Trophoblast cell (in vitro differentiated cells and primary cell): ENCODE results near the gene RAPGEF2.

Source experiments
- DNase-seq, 2 donors: peaks; one replicate each; pipeline ENCODE4 v3.0.0-alpha.2; 2016
- H2AFZ ChIP-seq: 2 replicates; pipeline ENCODE4 v1.6.1; 2013; ENCODE audit warnings: low read length, moderate library complexity, mild to moderate bottlenecking; ENCODE audit not compliant: insufficient read depth, poor library complexity
- H2AK5ac ChIP-seq: 2 replicates; pipeline ENCODE4 v1.6.1; 2013; ENCODE audit warnings: mild to moderate bottlenecking, low read length
- H2BK120ac ChIP-seq: 2 replicates; pipeline ENCODE4 v1.6.1; 2013; ENCODE audit warnings: low read length, mild to moderate bottlenecking, moderate library complexity; ENCODE audit not compliant: insufficient read depth, poor library complexity
- H2BK12ac ChIP-seq: 2 replicates; pipeline ENCODE4 v1.6.1; 2013; ENCODE audit warnings: mild to moderate bottlenecking, low read length, moderate library complexity
- H2BK5ac ChIP-seq: 2 replicates; pipeline ENCODE4 v1.6.1; 2013; ENCODE audit warnings: low read length, low read depth, moderate library complexity, mild to moderate bottlenecking; ENCODE audit not compliant: poor library complexity
- H3K14ac ChIP-seq: 2 replicates; pipeline ENCODE4 v1.6.1; 2013; ENCODE audit warnings: mild to moderate bottlenecking, low read length
- H3K18ac ChIP-seq: 2 replicates; pipeline ENCODE4 v1.6.1; 2013; ENCODE audit warnings: mild to moderate bottlenecking, low read length
- H3K23ac ChIP-seq: 2 replicates; pipeline ENCODE4 v1.6.1; 2013; ENCODE audit warnings: low read length
- H3K27ac ChIP-seq: 2 replicates; pipeline ENCODE4 v1.5.1; 2013; ENCODE audit warnings: low read depth, mild to moderate bottlenecking, inconsistent platforms, low read length, moderate library complexity
- H3K27me3 ChIP-seq: 2 replicates; pipeline ENCODE4 v1.6.1; 2013; ENCODE audit warnings: inconsistent platforms, mild to moderate bottlenecking, low read length, moderate library complexity; ENCODE audit not compliant: insufficient read depth
- H3K36me3 ChIP-seq, 2 experiments: 1 replicate in 1 of 2; 2 replicates in 1 of 2; pipeline ENCODE4 v1.6.1; 2013; ENCODE audit warnings: low read length in 2 of 2, mild to moderate bottlenecking in 2 of 2, moderate library complexity in 1 of 2; ENCODE audit not compliant: insufficient read depth in 2 of 2, control insufficient read depth in 1 of 2
- H3K4ac ChIP-seq: 2 replicates; pipeline ENCODE4 v1.6.1; 2013; ENCODE audit warnings: low read depth, mild to moderate bottlenecking, low read length, moderate library complexity
- H3K4me1 ChIP-seq, 2 experiments: 1 replicate in 1 of 2; 2 replicates in 1 of 2; pipeline ENCODE4 v1.6.1; 2013; ENCODE audit warnings: low read length in 2 of 2, mild to moderate bottlenecking in 2 of 2, moderate library complexity in 1 of 2; ENCODE audit not compliant: insufficient read depth in 2 of 2, control insufficient read depth in 1 of 2
- H3K4me2 ChIP-seq: 2 replicates; pipeline ENCODE4 v1.6.1; 2013; ENCODE audit warnings: inconsistent platforms, mild to moderate bottlenecking, low read length, moderate library complexity
- H3K4me3 ChIP-seq: 2 replicates; pipeline ENCODE4 v1.5.1; 2013; ENCODE audit warnings: mild to moderate bottlenecking, low read depth, low read length, inconsistent platforms
- H3K79me1 ChIP-seq: one replicate; pipeline ENCODE4 v1.6.1; 2013; ENCODE audit warnings: low read length
- H3K79me2 ChIP-seq: 2 replicates; pipeline ENCODE4 v1.6.1; 2013; ENCODE audit warnings: low read length, mild to moderate bottlenecking; ENCODE audit not compliant: control insufficient read depth, insufficient read depth, poor library complexity
- H3K9ac ChIP-seq: 2 replicates; pipeline ENCODE4 v1.6.1; 2013; ENCODE audit warnings: mild to moderate bottlenecking, low read length
- H3K9me3 ChIP-seq: 2 replicates; pipeline ENCODE4 v1.6.1; 2013; ENCODE audit warnings: low read depth, mild to moderate bottlenecking, control low read depth, inconsistent platforms, low read length; ENCODE audit not compliant: insufficient read depth
- H4K12ac ChIP-seq: 2 replicates; pipeline ENCODE4 v1.6.1; 2013; ENCODE audit warnings: low read depth, mild to moderate bottlenecking, low read length, moderate library complexity
- H4K8ac ChIP-seq: 2 replicates; pipeline ENCODE4 v1.6.1; 2013; ENCODE audit warnings: low read depth, mild to moderate bottlenecking, low read length, moderate library complexity
- H4K91ac ChIP-seq: one replicate; pipeline ENCODE4 v1.6.1; 2013; ENCODE audit warnings: low read depth, mild to moderate bottlenecking, low read length, moderate library complexity
- WGBS: extraction: QIAGEN DNeasy Blood & Tissue Kit; methylation state at CpG from one replicate; pipeline ENCODE4 v1.1.7; 2013; ENCODE audit warnings: missing lambda C conversion rate; ENCODE audit not compliant: insufficient read length, insufficient coverage; ENCODE audit errors: extremely low coverage; 5-methylcytosine and 5-hydroxymethylcytosine counted together

Gene RAPGEF2

GRCh38 chr4:159145992-159146330 is 43.1 kb downstream of the RAPGEF2 start:
- WGBS: no CpG with 5 or more reads among the region's 1 CpG
- Histone ChIP-seq H3K4me2 (no peak overlapping the region), H2BK12ac (no peak overlapping the region)

GRCh38 chr4:159146488-159146887 is 43.6 kb downstream of the RAPGEF2 start:
- Histone ChIP-seq H3K79me2 (no peaks in the 10 kb centered on the region), H3K14ac (no peak overlapping the region), H4K8ac (no peak overlapping the region), H3K79me1 (no peaks in the 10 kb centered on the region), H3K36me3 (no peaks in the 10 kb centered on the region), H3K23ac (no peak overlapping the region), H4K91ac (no peak overlapping the region), H4K12ac (no peak overlapping the region), H2AK5ac (no peak overlapping the region), H3K4me1 (peaks cover 0 to 2% of the 10 kb centered on the region in 2 experiments), H3K9ac (no peak overlapping the region), H2BK12ac (no peak overlapping the region), H3K27me3 (no peaks in the 10 kb centered on the region), H2BK5ac (no peak overlapping the region), H3K4me2 (no peak overlapping the region), H3K9me3 (no peaks in the 10 kb centered on the region), H3K4me3 (no peak overlapping the region), H2BK120ac (no peak overlapping the region), H3K27ac (no peak overlapping the region), H3K4ac (no peak overlapping the region), H3K18ac (no peak overlapping the region), H2AFZ (no peak overlapping the region)
- DNase-seq: no peak

More at GRCh38 chr4:159145992-159146330, 43.1 kb downstream of the RAPGEF2 start:
- no peaks in the 10 kb centered on the region for H3K27me3 ChIP-seq
- DNase-seq: no peak
- no peak overlapping the region for H4K8ac ChIP-seq
- no peak overlapping the region for H2AFZ ChIP-seq
- H3K18ac ChIP-seq: no peak overlapping the region
- no peak overlapping the region for H2BK120ac ChIP-seq
- H3K4ac ChIP-seq: peak overlapping the region; percentile 76
- H4K91ac ChIP-seq: no peak overlapping the region
- peaks cover 0 to 2% of the 10 kb centered on the region in 2 experiments for H3K4me1 ChIP-seq
- no peaks in the 10 kb centered on the region for H3K36me3 ChIP-seq
- H2BK5ac ChIP-seq: no peak overlapping the region
- no peaks in the 10 kb centered on the region for H3K79me2 ChIP-seq
- H2AK5ac ChIP-seq: no peak overlapping the region
- H4K12ac ChIP-seq: no peak overlapping the region
- H3K23ac ChIP-seq: no peak overlapping the region
- H3K9me3 ChIP-seq: no peaks in the 10 kb centered on the region
- no peaks in the 10 kb centered on the region for H3K79me1 ChIP-seq
- no peak overlapping the region for H3K4me3 ChIP-seq
- no peak overlapping the region for H3K14ac ChIP-seq
- no peak overlapping the region for H3K9ac ChIP-seq
- H3K27ac ChIP-seq: no peak overlapping the region

GRCh38 chr4:159148441-159148840 is 45.6 kb downstream of the RAPGEF2 start:
- H3K9me3 ChIP-seq: no peaks in the 10 kb centered on the region

GRCh38 chr4:159149666-159150065 is 46.8 kb downstream of the RAPGEF2 start:
- Histone ChIP-seq H3K18ac (no peak overlapping the region), H3K23ac (no peak overlapping the region), H4K91ac (no peak overlapping the region), H2AFZ (no peak overlapping the region), H2BK120ac (no peak overlapping the region), H3K9me3 (no peaks in the 10 kb centered on the region), H3K4me2 (no peak overlapping the region), H3K27me3 (no peaks in the 10 kb centered on the region), H3K4me3 (no peak overlapping the region), H3K36me3 (no peaks in the 10 kb centered on the region), H3K79me1 (no peaks in the 10 kb centered on the region), H3K9ac (no peak overlapping the region), H2BK5ac (no peak overlapping the region), H3K4ac (no peak overlapping the region), H2BK12ac (no peak overlapping the region), H4K12ac (no peak overlapping the region), H3K79me2 (peaks cover 1% of the 10 kb centered on the region), H3K4me1 (no peaks in the 10 kb centered on the region), H3K27ac (no peak overlapping the region), H4K8ac (no peak overlapping the region), H3K14ac (no peak overlapping the region), H2AK5ac (no peak overlapping the region)
- WGBS: no CpG with 5 or more reads among the region's 1 CpG
- no peak for DNase-seq

More at GRCh38 chr4:159148441-159148840, 45.6 kb downstream of the RAPGEF2 start:
- H2BK120ac ChIP-seq: no peak overlapping the region
- H4K91ac ChIP-seq: no peak overlapping the region
- DNase-seq: no peak
- no peaks in the 10 kb centered on the region for H3K27me3 ChIP-seq
- H2AK5ac ChIP-seq: no peak overlapping the region
- H3K79me2 ChIP-seq: peaks cover 1% of the 10 kb centered on the region
- H4K12ac ChIP-seq: no peak overlapping the region
- H3K4me3 ChIP-seq: no peak overlapping the region
- no peak overlapping the region for H3K18ac ChIP-seq
- no peak overlapping the region for H3K23ac ChIP-seq
- H3K4me1 ChIP-seq: no peaks in the 10 kb centered on the region
- H3K79me1 ChIP-seq: no peaks in the 10 kb centered on the region
- H3K9ac ChIP-seq: no peak overlapping the region
- H3K4me2 ChIP-seq: no peak overlapping the region
- H2AFZ ChIP-seq: no peak overlapping the region
- no CpG with 5 or more reads among the region's 2 CpGs for WGBS
- no peak overlapping the region for H4K8ac ChIP-seq
- H3K36me3 ChIP-seq: no peaks in the 10 kb centered on the region
- H2BK5ac ChIP-seq: no peak overlapping the region
- H3K27ac ChIP-seq: no peak overlapping the region
- H2BK12ac ChIP-seq: no peak overlapping the region
- H3K14ac ChIP-seq: no peak overlapping the region
- H3K4ac ChIP-seq: no peak overlapping the region
